Panc1 (cell line): ENCODE results near the gene HEG1. TPM values are rescaled to one million over a fixed set of nuclear protein-coding genes. Genes with fewer than 3 reads are reported as not detected.

ENCODE experiments used
- ATAC-seq: fragments of 200-7000 bp; cut with Tn5 transposase; 2 replicates; pipeline ENCODE4 v1.9.1; 2020; ENCODE audit warnings: mild to moderate bottlenecking, moderate library complexity
- BruUV-seq: library from RNA; stranded (reverse); fragments of 400-500 nt; replicated peaks from 2 replicates; lab custom pipeline; 2021; lab: Mats Ljungman, UMichigan
- CTCF ChIA-PET: fragments of 300-600 bp; sonication (Branson Sonifier 250); formaldehyde crosslinking; loops from one replicate; lab custom pipeline; 2022; ENCODE audit warnings: antibody characterized with exemption; lab: Charles Lee
- POLR2A ChIA-PET: fragments of 300-600 bp; sonication (Branson Sonifier 250); formaldehyde crosslinking; loops from one replicate; lab custom pipeline; 2022; ENCODE audit warnings: antibody characterized with exemption; lab: Charles Lee
- DNase-seq: peaks from one replicate; pipeline ENCODE4 v3.0.0-alpha.2; 2010; ENCODE audit warnings: low read depth, low spot score
- H3K27ac ChIP-seq: 2 replicates; pipeline ENCODE4 v1.5.1; 2011; ENCODE audit warnings: mild to moderate bottlenecking, low read length, inconsistent platforms
- H3K27me3 ChIP-seq: fragments of 200-500 bp; sonication (Bioruptor generic); 2 replicates; pipeline ENCODE4 v1.6.0; 2014; ENCODE audit warnings: low read length, inconsistent platforms; ENCODE audit not compliant: control insufficient read depth, insufficient read depth
- H3K36me3 ChIP-seq: fragments of 200-500 bp; sonication (Bioruptor generic); 2 replicates; pipeline ENCODE4 v1.5.1; 2014; ENCODE audit warnings: inconsistent platforms, mild to moderate bottlenecking, low read length, moderate library complexity; ENCODE audit not compliant: control insufficient read depth, insufficient read depth
- H3K4me1 ChIP-seq: 2 replicates; pipeline ENCODE4 v1.5.1; 2011; ENCODE audit warnings: inconsistent platforms, mild to moderate bottlenecking, low read length, moderate library complexity; ENCODE audit not compliant: control insufficient read depth, insufficient read depth
- H3K4me3 ChIP-seq, 2 experiments: 2 replicates each; pipeline ENCODE4 v1.5.1; 2011 to 2012; ENCODE audit warnings: low read depth in 2 of 2, low read length in 2 of 2, mild to moderate bottlenecking in 2 of 2, inconsistent platforms in 1 of 2, moderate library complexity in 1 of 2
- H3K9me3 ChIP-seq: fragments of 200-500 bp; sonication (Bioruptor generic); 2 replicates; pipeline ENCODE4 v1.5.1; 2014; ENCODE audit warnings: low read depth, mild to moderate bottlenecking, inconsistent platforms, low read length, moderate library complexity; ENCODE audit not compliant: control insufficient read depth, insufficient read depth
- CTCF ChIP-seq: fragments of 450-650 bp; IDR thresholded peaks from 2 replicates; pipeline ENCODE4 v1.5.1; 2017; ENCODE audit warnings: mild to moderate bottlenecking
- POLR2AphosphoS5 ChIP-seq: IDR thresholded peaks from 2 replicates; pipeline ENCODE4 v1.6.1; 2012; ENCODE audit warnings: mild to moderate bottlenecking, low read depth, low read length, moderate library complexity
- SIN3A ChIP-seq: IDR thresholded peaks from 2 replicates; pipeline ENCODE4 v1.6.1; 2012; ENCODE audit warnings: low read depth, mild to moderate bottlenecking, low read length, moderate library complexity, borderline replicate concordance; ENCODE audit not compliant: insufficient read depth
- TCF7L2 ChIP-seq: IDR thresholded peaks from 2 replicates; pipeline ENCODE4 v1.6.1; 2011; ENCODE audit warnings: mild to moderate bottlenecking, low read depth, low read length, inconsistent platforms
- in situ Hi-C: cut with HindIII; loops from 2 replicates; pipeline ENCODE4 v1.10.0; 2016; ENCODE audit warnings: low sequenced_read_pairs, low pct_unique_long_range_greater_than_20kb
- intact Hi-C: fragments of 100-400 bp; cut with micrococcal nuclease; formaldehyde crosslinking; loops from one replicate; pipeline ENCODE4 v1.10.0; 2022; ENCODE audit not compliant: unreplicated experiment
- total RNA-seq: library from RNA; stranded (reverse); gene quantifications from one replicate; pipeline ENCODE4 v1.2.1, GENCODE V29; 2021; ENCODE audit not compliant: unreplicated experiment
- TF ChIP-seq, protein P1 (sequence below), 2 experiments: IDR thresholded peaks; 2 replicates each; pipeline ENCODE4 v1.6.1; 2011 to 2012; ENCODE audit warnings: low read depth in 2 of 2, control low read depth in 1 of 2, low read length in 1 of 2, mild to moderate bottlenecking in 1 of 2, moderate library complexity in 1 of 2; ENCODE audit not compliant: insufficient read depth in 1 of 2

Gene HEG1
- total RNA-seq, 1 experiment from 2014 or later, result 141 TPM

DNA sequence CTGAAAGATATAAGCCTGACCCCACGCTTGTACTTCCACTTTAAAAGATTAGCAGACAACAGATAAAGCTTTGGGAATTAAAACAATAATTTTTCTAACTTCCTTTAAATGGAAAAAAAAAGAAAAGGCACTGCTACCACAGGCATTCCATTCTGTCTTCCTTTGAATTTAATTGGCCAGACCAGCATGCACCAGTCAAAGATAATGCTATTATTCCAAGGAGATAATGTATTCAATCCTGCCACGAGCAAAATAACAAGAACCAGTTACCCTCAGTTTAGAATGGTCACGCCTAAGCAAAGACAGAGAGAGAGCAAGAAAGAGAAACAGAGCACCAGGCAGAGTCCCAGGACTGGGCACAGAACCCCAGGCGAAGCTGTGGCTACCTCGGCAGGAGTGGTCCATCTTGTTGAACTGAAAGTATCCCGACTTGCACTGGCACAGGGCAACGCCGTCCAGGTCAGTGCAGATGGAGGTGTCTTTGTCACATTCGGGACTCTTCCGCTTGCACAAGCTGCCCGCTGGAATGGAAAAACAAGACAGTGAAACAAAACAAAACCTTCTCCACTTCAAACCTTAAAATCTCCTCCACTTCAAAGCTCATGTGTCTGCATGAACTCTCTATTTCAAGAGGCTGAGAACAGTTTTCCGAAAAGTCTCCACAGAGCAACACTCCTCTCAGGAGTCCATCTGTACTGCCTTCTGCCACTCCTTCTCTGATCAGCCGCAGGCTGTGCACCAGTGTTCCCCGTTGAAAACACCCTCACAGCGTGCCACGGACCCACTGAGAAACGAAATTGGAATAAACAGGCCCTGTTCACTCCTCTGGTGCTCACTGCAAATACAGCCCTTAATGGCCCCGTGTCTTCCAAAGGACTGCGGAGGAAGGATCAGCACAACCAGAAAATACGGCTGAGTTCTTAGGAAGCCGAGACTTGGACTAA, 58.2 kb downstream of the HEG1 start:
- no peaks in the 10 kb centered on the region for H3K27me3 ChIP-seq
- no peaks in the 10 kb centered on the region for H3K9me3 ChIP-seq
- H3K4me3 ChIP-seq, result no peak overlapping the region
- H3K27ac ChIP-seq, result no peak overlapping the region
- in situ Hi-C loops, result no loop called here
- no peak for DNase-seq
- TF ChIP-seq TCF7L2 (no peak), SIN3A (no peak), POLR2AphosphoS5 (no peak), CTCF (no peak)
- TF ChIP-seq, protein P1, sequence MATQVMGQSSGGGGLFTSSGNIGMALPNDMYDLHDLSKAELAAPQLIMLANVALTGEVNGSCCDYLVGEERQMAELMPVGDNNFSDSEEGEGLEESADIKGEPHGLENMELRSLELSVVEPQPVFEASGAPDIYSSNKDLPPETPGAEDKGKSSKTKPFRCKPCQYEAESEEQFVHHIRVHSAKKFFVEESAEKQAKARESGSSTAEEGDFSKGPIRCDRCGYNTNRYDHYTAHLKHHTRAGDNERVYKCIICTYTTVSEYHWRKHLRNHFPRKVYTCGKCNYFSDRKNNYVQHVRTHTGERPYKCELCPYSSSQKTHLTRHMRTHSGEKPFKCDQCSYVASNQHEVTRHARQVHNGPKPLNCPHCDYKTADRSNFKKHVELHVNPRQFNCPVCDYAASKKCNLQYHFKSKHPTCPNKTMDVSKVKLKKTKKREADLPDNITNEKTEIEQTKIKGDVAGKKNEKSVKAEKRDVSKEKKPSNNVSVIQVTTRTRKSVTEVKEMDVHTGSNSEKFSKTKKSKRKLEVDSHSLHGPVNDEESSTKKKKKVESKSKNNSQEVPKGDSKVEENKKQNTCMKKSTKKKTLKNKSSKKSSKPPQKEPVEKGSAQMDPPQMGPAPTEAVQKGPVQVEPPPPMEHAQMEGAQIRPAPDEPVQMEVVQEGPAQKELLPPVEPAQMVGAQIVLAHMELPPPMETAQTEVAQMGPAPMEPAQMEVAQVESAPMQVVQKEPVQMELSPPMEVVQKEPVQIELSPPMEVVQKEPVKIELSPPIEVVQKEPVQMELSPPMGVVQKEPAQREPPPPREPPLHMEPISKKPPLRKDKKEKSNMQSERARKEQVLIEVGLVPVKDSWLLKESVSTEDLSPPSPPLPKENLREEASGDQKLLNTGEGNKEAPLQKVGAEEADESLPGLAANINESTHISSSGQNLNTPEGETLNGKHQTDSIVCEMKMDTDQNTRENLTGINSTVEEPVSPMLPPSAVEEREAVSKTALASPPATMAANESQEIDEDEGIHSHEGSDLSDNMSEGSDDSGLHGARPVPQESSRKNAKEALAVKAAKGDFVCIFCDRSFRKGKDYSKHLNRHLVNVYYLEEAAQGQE (IDR thresholded peaks at IDR 0.05; ENCODE audit: insufficient read depth in 1 of 2, low read depth in 2 of 2, low read length in 1 of 2), result no peak
- peaks cover 19% of the 10 kb centered on the region for H3K36me3 ChIP-seq
- peaks cover 15% of the 10 kb centered on the region; the same call in 1 of the 2 replicates for H3K4me1 ChIP-seq
- no TSS peak for BruUV-seq
- ATAC-seq, result no peak
- ChIA-PET POLR2A (no interaction called here), CTCF (no interaction called here)
- intact Hi-C loops, result loop anchor here (5.0 to 10.0 kb wide), 3 partner anchors 207 to 587 kb away; no protein-coding TSS in a partner anchor

- H3K9me3 ChIP-seq, result no peaks in the 10 kb centered on the region
- peak; percentile 90 for ATAC-seq
- intact Hi-C loops, result loop anchor here (5.0 to 10.0 kb wide), 3 partner anchors 209 to 589 kb away; no protein-coding TSS in a partner anchor
- TF ChIP-seq SIN3A (no peak), TCF7L2 (no peak), CTCF (peak; percentile 85), POLR2AphosphoS5 (no peak)
- TF ChIP-seq, protein P1 (IDR thresholded peaks at IDR 0.05; ENCODE audit: insufficient read depth in 1 of 2, low read depth in 2 of 2, low read length in 1 of 2), result no peak
- CTCF ChIA-PET, result interaction anchor here (0.6 to 1.4 kb wide), 6 partner anchors 12 to 475 kb away, joined by 3 to 7 read pairs (median 5); no protein-coding TSS in a partner anchor
- in situ Hi-C loops, result no loop called here
- no TSS peak for BruUV-seq
- peaks cover 14% of the 10 kb centered on the region; the same call in 1 of the 2 replicates for H3K4me1 ChIP-seq
- peak; percentile 27 for DNase-seq
- H3K27me3 ChIP-seq, result no peaks in the 10 kb centered on the region
- no peak overlapping the region for H3K4me3 ChIP-seq
- H3K36me3 ChIP-seq, result peaks cover 8% of the 10 kb centered on the region
- peak overlapping the region; percentile 25; the same call in 1 of the 2 replicates for H3K27ac ChIP-seq
- POLR2A ChIA-PET, result no interaction called here
Measured at GRCh38 chr3:124995460-124995994, 60.3 kb downstream of the HEG1 start.
